ENCODE data around the gene TYK2. TPM values are rescaled to one million over a fixed set of nuclear protein-coding genes. Genes with fewer than 3 reads are reported as not detected.

Gene TYK2
- total and polyA plus RNA-seq, 2 of the 13 experiments (the other 11 are each of a cell fraction or from before 2014, with no cell fraction given), result 38.8 to 60.1 TPM

DNA sequence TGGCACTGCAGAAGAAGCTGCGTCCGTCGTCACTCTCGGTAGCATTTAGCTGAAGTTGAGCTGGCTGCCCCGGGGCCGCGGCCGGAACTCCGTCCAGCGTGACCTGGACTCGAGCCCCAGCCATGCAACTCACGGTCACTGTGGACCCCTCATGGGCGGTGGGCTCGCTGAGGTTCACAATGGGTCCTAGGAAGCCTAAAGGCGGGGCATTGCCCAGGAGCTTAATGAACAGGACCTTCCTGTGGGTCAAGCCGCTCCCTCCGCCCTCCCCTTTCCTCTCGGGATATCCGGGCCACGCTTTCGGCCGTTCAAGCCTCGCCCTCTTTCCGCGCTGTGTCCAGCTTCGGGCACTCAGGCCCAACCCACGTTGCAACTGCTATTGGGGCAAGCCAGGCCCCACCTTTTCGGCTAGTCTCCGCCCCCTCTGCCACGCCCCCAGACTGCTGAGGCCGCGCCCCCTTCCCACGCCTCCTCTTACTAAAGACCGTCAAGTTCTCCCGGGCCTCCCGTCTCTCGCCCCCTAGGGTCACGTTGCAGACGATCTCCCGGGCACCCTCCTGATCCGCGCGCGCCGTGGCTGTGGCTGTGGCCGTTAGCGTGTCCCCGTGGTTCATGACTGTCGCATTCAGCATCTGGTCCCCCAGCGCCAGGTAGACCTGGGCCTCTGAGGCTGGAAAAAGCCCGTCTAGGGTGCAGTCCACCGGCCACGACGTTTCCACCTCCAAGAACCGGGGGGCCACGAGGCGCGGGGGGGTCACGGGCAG is 45.6 kb downstream of the TYK2 start (continued):
- TF ChIP-seq, protein P1, sequence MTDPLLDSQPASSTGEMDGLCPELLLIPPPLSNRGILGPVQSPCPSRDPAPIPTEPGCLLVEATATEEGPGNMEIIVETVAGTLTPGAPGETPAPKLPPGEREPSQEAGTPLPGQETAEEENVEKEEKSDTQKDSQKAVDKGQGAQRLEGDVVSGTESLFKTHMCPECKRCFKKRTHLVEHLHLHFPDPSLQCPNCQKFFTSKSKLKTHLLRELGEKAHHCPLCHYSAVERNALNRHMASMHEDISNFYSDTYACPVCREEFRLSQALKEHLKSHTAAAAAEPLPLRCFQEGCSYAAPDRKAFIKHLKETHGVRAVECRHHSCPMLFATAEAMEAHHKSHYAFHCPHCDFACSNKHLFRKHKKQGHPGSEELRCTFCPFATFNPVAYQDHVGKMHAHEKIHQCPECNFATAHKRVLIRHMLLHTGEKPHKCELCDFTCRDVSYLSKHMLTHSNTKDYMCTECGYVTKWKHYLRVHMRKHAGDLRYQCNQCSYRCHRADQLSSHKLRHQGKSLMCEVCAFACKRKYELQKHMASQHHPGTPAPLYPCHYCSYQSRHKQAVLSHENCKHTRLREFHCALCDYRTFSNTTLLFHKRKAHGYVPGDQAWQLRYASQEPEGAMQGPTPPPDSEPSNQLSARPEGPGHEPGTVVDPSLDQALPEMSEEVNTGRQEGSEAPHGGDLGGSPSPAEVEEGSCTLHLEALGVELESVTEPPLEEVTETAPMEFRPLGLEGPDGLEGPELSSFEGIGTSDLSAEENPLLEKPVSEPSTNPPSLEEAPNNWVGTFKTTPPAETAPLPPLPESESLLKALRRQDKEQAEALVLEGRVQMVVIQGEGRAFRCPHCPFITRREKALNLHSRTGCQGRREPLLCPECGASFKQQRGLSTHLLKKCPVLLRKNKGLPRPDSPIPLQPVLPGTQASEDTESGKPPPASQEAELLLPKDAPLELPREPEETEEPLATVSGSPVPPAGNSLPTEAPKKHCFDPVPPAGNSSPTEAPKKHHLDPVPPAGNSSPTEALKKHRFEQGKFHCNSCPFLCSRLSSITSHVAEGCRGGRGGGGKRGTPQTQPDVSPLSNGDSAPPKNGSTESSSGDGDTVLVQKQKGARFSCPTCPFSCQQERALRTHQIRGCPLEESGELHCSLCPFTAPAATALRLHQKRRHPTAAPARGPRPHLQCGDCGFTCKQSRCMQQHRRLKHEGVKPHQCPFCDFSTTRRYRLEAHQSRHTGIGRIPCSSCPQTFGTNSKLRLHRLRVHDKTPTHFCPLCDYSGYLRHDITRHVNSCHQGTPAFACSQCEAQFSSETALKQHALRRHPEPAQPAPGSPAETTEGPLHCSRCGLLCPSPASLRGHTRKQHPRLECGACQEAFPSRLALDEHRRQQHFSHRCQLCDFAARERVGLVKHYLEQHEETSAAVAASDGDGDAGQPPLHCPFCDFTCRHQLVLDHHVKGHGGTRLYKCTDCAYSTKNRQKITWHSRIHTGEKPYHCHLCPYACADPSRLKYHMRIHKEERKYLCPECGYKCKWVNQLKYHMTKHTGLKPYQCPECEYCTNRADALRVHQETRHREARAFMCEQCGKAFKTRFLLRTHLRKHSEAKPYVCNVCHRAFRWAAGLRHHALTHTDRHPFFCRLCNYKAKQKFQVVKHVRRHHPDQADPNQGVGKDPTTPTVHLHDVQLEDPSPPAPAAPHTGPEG (CRISPR knock-in tag; IDR thresholded peaks at IDR 0.05), result no peak
- TF ChIP-seq ZFP62 (CRISPR knock-in tag; IDR thresholded peaks at IDR 0.05) (no peak), HMG20B (CRISPR knock-in tag; conservative IDR thresholded peaks at IDR 0.05) (no peak), KLF16 (CRISPR knock-in tag; IDR thresholded peaks at IDR 0.05) (no peak), ZNF121 (CRISPR knock-in tag; IDR thresholded peaks at IDR 0.05) (no peak), ZNF564 (CRISPR knock-in tag; IDR thresholded peaks at IDR 0.05) (peak; percentile 79), MIXL1 (CRISPR knock-in tag; IDR thresholded peaks at IDR 0.05) (no peak), MZF1 (CRISPR knock-in tag; IDR thresholded peaks at IDR 0.05; ENCODE audit: borderline replicate concordance) (no peak), KLF15 (CRISPR knock-in tag; IDR thresholded peaks at IDR 0.05; ENCODE audit: borderline replicate concordance) (no peak), SMARCE1 (IDR thresholded peaks at IDR 0.05; ENCODE audit: borderline replicate concordance) (no peak), IKZF4 (CRISPR knock-in tag; IDR thresholded peaks at IDR 0.05; ENCODE audit: borderline replicate concordance, low read depth, not compliant biosample characterization) (no peak), PPARG (CRISPR knock-in tag; conservative IDR thresholded peaks at IDR 0.05) (no peak), ZNF263 (CRISPR knock-in tag; IDR thresholded peaks at IDR 0.05) (no peak), FIP1L1 (IDR thresholded peaks at IDR 0.05; ENCODE audit: borderline replicate concordance, insufficient read depth, low read depth, low read length) (no peak)
- TF ChIP-seq, protein P2, sequence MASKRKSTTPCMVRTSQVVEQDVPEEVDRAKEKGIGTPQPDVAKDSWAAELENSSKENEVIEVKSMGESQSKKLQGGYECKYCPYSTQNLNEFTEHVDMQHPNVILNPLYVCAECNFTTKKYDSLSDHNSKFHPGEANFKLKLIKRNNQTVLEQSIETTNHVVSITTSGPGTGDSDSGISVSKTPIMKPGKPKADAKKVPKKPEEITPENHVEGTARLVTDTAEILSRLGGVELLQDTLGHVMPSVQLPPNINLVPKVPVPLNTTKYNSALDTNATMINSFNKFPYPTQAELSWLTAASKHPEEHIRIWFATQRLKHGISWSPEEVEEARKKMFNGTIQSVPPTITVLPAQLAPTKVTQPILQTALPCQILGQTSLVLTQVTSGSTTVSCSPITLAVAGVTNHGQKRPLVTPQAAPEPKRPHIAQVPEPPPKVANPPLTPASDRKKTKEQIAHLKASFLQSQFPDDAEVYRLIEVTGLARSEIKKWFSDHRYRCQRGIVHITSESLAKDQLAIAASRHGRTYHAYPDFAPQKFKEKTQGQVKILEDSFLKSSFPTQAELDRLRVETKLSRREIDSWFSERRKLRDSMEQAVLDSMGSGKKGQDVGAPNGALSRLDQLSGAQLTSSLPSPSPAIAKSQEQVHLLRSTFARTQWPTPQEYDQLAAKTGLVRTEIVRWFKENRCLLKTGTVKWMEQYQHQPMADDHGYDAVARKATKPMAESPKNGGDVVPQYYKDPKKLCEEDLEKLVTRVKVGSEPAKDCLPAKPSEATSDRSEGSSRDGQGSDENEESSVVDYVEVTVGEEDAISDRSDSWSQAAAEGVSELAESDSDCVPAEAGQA (IDR thresholded peaks at IDR 0.05; ENCODE audit: low read depth), result no peak
- TF ChIP-seq, protein P2 (CRISPR knock-in tag; IDR thresholded peaks at IDR 0.05; ENCODE audit: borderline replicate concordance), result no peak
- TF ChIP-seq, protein P3, sequence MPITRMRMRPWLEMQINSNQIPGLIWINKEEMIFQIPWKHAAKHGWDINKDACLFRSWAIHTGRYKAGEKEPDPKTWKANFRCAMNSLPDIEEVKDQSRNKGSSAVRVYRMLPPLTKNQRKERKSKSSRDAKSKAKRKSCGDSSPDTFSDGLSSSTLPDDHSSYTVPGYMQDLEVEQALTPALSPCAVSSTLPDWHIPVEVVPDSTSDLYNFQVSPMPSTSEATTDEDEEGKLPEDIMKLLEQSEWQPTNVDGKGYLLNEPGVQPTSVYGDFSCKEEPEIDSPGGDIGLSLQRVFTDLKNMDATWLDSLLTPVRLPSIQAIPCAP (CRISPR knock-in tag; IDR thresholded peaks at IDR 0.05; ENCODE audit: low read depth), result no peak
